Fibroblast of mammary gland (primary cell): ENCODE data around the gene PDE4B.

Experiments
- DNase-seq: peaks from one replicate; pipeline ENCODE4 v3.0.0-alpha.2; 2010; ENCODE audit warnings: low read depth
- H3K4me3 ChIP-seq: 2 replicates; pipeline ENCODE4 v1.5.1; 2011; ENCODE audit warnings: low read depth, mild to moderate bottlenecking, low read length, moderate library complexity; ENCODE audit not compliant: control insufficient read depth
- CTCF ChIP-seq: conservative IDR thresholded peaks from 2 replicates; pipeline ENCODE4 v1.5.1; 2011; ENCODE audit warnings: low read depth, low read length, inconsistent platforms; ENCODE audit not compliant: control insufficient read depth, insufficient read depth

The PDE4B gene

GRCh38 chr1:66246351-66247269, 453.9 kb downstream of the PDE4B start:
- no peak overlapping the region for H3K4me3 ChIP-seq
- TF ChIP-seq CTCF, result no peak
- DNase-seq, result no peak

GRCh38 chr1:66247415-66248208, 454.9 kb downstream of the PDE4B start:
- DNase-seq, result no peak
- TF ChIP-seq CTCF, result no peak
- no peak overlapping the region for H3K4me3 ChIP-seq

- TF ChIP-seq CTCF, result no peak
- no peak overlapping the region for H3K4me3 ChIP-seq
- no peak for DNase-seq
Observed at GRCh38 chr1:66248257-66248656, 455.6 kb downstream of the PDE4B start.

- TF ChIP-seq CTCF, result no peak
- no peak overlapping the region for H3K4me3 ChIP-seq
- DNase-seq, result peak; percentile 54
Observed at GRCh38 chr1:66248746-66249145, 456.1 kb downstream of the PDE4B start.

GRCh38 chr1:66250075-66250474, 457.4 kb downstream of the PDE4B start:
- H3K4me3 ChIP-seq, result no peak overlapping the region
- TF ChIP-seq CTCF, result no peak
- no peak for DNase-seq

GRCh38 chr1:66250478-66250877, 457.8 kb downstream of the PDE4B start:
- peak; percentile 92 for DNase-seq
- TF ChIP-seq CTCF, result no peak
- H3K4me3 ChIP-seq, result no peak overlapping the region
